HepG2 (cell line): Measurements from ENCODE around the gene SLC38A8.

ENCODE experiments used
- ADNP ChIP-seq: sonication (generic); formaldehyde crosslinking; IDR thresholded peaks from 2 replicates; pipeline ENCODE4 v1.4.0; 2020; ENCODE audit warnings: missing genetic modification reagents
- CREBL2 ChIP-seq: sonication (generic); formaldehyde crosslinking; IDR thresholded peaks from 2 replicates; pipeline ENCODE4 v1.8.1; 2023; ENCODE audit warnings: missing genetic modification reagents, mild to moderate bottlenecking, borderline replicate concordance
- ELF4 ChIP-seq: sonication (generic); formaldehyde crosslinking; IDR thresholded peaks from 2 replicates; pipeline ENCODE4 v1.5.0; 2020; ENCODE audit warnings: missing genetic modification reagents, mild to moderate bottlenecking, moderate library complexity, borderline replicate concordance
- EZH2 ChIP-seq: conservative IDR thresholded peaks from 2 replicates; pipeline ENCODE4 v1.6.1; 2012; ENCODE audit warnings: mild to moderate bottlenecking, low read depth, low read length, moderate library complexity
- FOXM1 ChIP-seq: sonication (generic); formaldehyde crosslinking; IDR thresholded peaks from 2 replicates; pipeline ENCODE4 v1.5.0; 2020; ENCODE audit warnings: missing genetic modification reagents
- MYC ChIP-seq: sonication (generic); formaldehyde crosslinking; IDR thresholded peaks from 2 replicates; pipeline ENCODE4 v1.9.0; 2021; ENCODE audit warnings: missing genetic modification reagents, borderline replicate concordance
- RAD21 ChIP-seq: fragments of 450-650 bp; formaldehyde crosslinking; IDR thresholded peaks from 2 replicates; pipeline ENCODE4 v1.5.0; 2020; ENCODE audit warnings: mild to moderate bottlenecking
- YY1 ChIP-seq: IDR thresholded peaks from 2 replicates; pipeline ENCODE4 v1.6.1; 2011; ENCODE audit warnings: low read length, low read depth, moderate library complexity, mild to moderate bottlenecking; ENCODE audit not compliant: insufficient read depth, insufficient replicate concordance
- ZC3H4 ChIP-seq: sonication (generic); formaldehyde crosslinking; IDR thresholded peaks from 2 replicates; pipeline ENCODE4 v1.4.0; 2020; ENCODE audit warnings: missing genetic modification reagents, borderline replicate concordance
- TF ChIP-seq, protein P1 (sequence below): sonication (generic); formaldehyde crosslinking; IDR thresholded peaks from 2 replicates; pipeline ENCODE4 v1.8.1; 2023; ENCODE audit warnings: mild to moderate bottlenecking, missing genetic modification reagents
- TF ChIP-seq, protein P2 (sequence below): sonication (generic); formaldehyde crosslinking; IDR thresholded peaks from 2 replicates; pipeline ENCODE4 v1.4.0; 2020; ENCODE audit warnings: missing genetic modification reagents

- TF ChIP-seq, protein P1, sequence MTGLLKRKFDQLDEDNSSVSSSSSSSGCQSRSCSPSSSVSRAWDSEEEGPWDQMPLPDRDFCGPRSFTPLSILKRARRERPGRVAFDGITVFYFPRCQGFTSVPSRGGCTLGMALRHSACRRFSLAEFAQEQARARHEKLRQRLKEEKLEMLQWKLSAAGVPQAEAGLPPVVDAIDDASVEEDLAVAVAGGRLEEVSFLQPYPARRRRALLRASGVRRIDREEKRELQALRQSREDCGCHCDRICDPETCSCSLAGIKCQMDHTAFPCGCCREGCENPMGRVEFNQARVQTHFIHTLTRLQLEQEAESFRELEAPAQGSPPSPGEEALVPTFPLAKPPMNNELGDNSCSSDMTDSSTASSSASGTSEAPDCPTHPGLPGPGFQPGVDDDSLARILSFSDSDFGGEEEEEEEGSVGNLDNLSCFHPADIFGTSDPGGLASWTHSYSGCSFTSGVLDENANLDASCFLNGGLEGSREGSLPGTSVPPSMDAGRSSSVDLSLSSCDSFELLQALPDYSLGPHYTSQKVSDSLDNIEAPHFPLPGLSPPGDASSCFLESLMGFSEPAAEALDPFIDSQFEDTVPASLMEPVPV: no peak
- TF ChIP-seq ELF4 (CRISPR knock-in tag): no peak
- no peak for TF ChIP-seq ZC3H4 (CRISPR knock-in tag)
- TF ChIP-seq FOXM1 (CRISPR knock-in tag): no peak
- TF ChIP-seq RAD21 (CRISPR knock-in tag): no peak
- TF ChIP-seq YY1: no peak
- TF ChIP-seq CREBL2 (CRISPR knock-in tag): no peak
- no peak for TF ChIP-seq MYC (CRISPR knock-in tag)
- TF ChIP-seq, protein P2, sequence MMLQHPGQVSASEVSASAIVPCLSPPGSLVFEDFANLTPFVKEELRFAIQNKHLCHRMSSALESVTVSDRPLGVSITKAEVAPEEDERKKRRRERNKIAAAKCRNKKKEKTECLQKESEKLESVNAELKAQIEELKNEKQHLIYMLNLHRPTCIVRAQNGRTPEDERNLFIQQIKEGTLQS: no peak
- no peak for TF ChIP-seq EZH2
- no peak for TF ChIP-seq ADNP (CRISPR knock-in tag)
Observed at GRCh38 chr16:83961591-83961990, 81.0 kb downstream of the SLC38A8 start.
